Adrenal gland (tissue), 12 donors: ENCODE measurements around the gene UVRAG. TPM values are rescaled to one million over a fixed set of nuclear protein-coding genes. Genes with fewer than 3 reads are reported as not detected.

Experiments
- DNase-seq, 7 donors: peaks; one replicate each; pipeline ENCODE4 v3.0.0-alpha.2; 2019 to 2020
- H3K27ac ChIP-seq, 5 donors: fragments of 200-600 bp; sonication (generic) in 4 of 5; 1 replicate in 3 of 5; 2 replicates in 2 of 5; pipeline versions ENCODE4 v1.5.1 to v1.8.0; 2016 to 2020; ENCODE audit warnings: mild to moderate bottlenecking in 1 of 5
- H3K27me3 ChIP-seq: fragments of 200-600 bp; 2 replicates; pipeline ENCODE4 v1.8.0; 2021
- H3K36me3 ChIP-seq, 2 donors: fragments of 200-600 bp; replicated peaks in 1 of 2; 1 replicate in 1 of 2; 2 replicates in 1 of 2; pipeline versions ENCODE4 v1.5.1 to v1.8.0; 2018 to 2022
- H3K4me1 ChIP-seq, 2 donors: fragments of 200-600 bp; replicated peaks in 1 of 2; 1 replicate in 1 of 2; 2 replicates in 1 of 2; pipeline versions ENCODE4 v1.5.1 to v1.8.0; 2018 to 2021
- H3K4me3 ChIP-seq, 4 donors: fragments of 200-600 bp; sonication (generic) in 3 of 4; one replicate each; pipeline ENCODE4 v1.5.1; 2016 to 2018
- H3K9me3 ChIP-seq, 3 donors: fragments of 200-600 bp; sonication (generic) in 1 of 3; replicated peaks in 1 of 3; 1 replicate in 2 of 3; 2 replicates in 1 of 3; pipeline versions ENCODE4 v1.5.1 to v1.8.0; 2016 to 2021
- POLR2A ChIP-seq, 2 donors: fragments of 450-650 bp; IDR thresholded peaks; one replicate each; pipeline ENCODE4 v1.6.1; 2017; ENCODE audit warnings: antibody characterized with exemption in 2 of 2, mild to moderate bottlenecking in 2 of 2, moderate library complexity in 1 of 2
- WGBS, 4 donors: extraction: QIAGEN DNeasy Blood & Tissue Kit in 2 of 4; methylation state at CpG; one replicate each; pipeline versions ENCODE4 v1.1.5 to v1.1.7; 2013 to 2017; 5-methylcytosine and 5-hydroxymethylcytosine counted together
- intact Hi-C, 2 donors: fragments of 100-400 bp; cut with DNase I; formaldehyde crosslinking; loops; one replicate each; pipeline versions ENCODE4 v1.14.1 to v1.15.0; 2022 to 2023
- polyA plus RNA-seq, 3 donors: library from polyadenylated mRNA; stranded (reverse); fragments of 200-250 nt in 2 of 3; fragments of 350-450 nt in 1 of 3; fragmentation: Illumina TruSeq in 1 of 3; extraction: RNeasy Lipid Tissue Mini Kit (QIAGEN cat#74804) in 1 of 3; gene quantifications; one replicate each; pipeline ENCODE4 v1.2.3, GENCODE V29; 2013 to 2014
- total RNA-seq, 9 donors: library from RNA; depleted of rRNA in 4 of 9; stranded (reverse); fragments of >200 nt in 4 of 9; fragments of 120-200 nt in 1 of 9; fragmentation: NEBNext Ultra II Directional in 1 of 9; extraction: Animal tissue kit (Norgen Biotek cat#: 25700) in 1 of 9; gene quantifications; one replicate each; pipeline versions ENCODE4 v1.1.0 to v1.2.4, GENCODE V29; 2013 to 2023
- TF ChIP-seq, protein P1 (sequence below), 6 experiments: fragments of 450-650 bp in 4 of 6; fragments of 200-600 bp in 2 of 6; sonication (generic) in 1 of 6; IDR thresholded peaks; 1 replicate in 5 of 6; 2 replicates in 1 of 6; pipeline versions ENCODE4 v1.5.1 to v1.8.0; 2016 to 2021; ENCODE audit warnings: antibody characterized with exemption in 6 of 6, mild to moderate bottlenecking in 2 of 6, moderate library complexity in 1 of 6
- donor health status: healthy with polysubstance abuse.
- donor health status: Bipolar disorder and iron deficiency.
- donor health status: DM: yes; HTN: yes; CAD: no.
- donor health status: DM: no; HTN: no; CAD: no.
- donor health status: DM: no; HTN: no; CAD: no.
- donor health status: DM: yes; HTN: yes; CAD: no.

The UVRAG gene
- total and polyA plus RNA-seq, 12 donors = 10.9 to 61.4 (median 28.5) TPM

DNA sequence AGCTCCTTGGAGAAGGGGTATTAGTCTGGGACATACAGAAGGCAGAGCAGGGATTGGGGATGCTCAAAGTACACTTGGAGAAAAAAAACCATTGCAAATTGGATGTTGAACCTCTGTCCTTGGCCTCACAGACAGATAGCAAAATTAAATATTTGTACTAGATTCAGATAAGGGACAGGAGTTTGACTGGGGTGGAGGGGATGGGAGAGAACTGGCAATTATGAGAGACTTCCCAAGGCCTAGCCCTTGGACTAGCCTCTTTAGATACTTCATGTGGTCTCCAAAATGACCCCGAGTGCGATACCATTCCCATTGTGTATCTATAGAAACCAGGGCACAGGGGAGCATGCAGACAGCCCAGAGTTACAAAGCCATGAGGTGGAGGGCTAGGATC lies 30.9 kb upstream of the UVRAG start:
- WGBS, 4 donors = 76 to 98% (median 92%) methylated on average over 2 of the region's 2 CpGs
- no peaks in the 10 kb centered on the region for H3K9me3 ChIP-seq
- TF ChIP-seq, protein P1, sequence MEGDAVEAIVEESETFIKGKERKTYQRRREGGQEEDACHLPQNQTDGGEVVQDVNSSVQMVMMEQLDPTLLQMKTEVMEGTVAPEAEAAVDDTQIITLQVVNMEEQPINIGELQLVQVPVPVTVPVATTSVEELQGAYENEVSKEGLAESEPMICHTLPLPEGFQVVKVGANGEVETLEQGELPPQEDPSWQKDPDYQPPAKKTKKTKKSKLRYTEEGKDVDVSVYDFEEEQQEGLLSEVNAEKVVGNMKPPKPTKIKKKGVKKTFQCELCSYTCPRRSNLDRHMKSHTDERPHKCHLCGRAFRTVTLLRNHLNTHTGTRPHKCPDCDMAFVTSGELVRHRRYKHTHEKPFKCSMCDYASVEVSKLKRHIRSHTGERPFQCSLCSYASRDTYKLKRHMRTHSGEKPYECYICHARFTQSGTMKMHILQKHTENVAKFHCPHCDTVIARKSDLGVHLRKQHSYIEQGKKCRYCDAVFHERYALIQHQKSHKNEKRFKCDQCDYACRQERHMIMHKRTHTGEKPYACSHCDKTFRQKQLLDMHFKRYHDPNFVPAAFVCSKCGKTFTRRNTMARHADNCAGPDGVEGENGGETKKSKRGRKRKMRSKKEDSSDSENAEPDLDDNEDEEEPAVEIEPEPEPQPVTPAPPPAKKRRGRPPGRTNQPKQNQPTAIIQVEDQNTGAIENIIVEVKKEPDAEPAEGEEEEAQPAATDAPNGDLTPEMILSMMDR (IDR thresholded peaks at IDR 0.05) = no peak
- TF ChIP-seq POLR2A (IDR thresholded peaks at IDR 0.05) = no peak

GRCh38 chr11:75784506-75784905 lies 30.5 kb upstream of the UVRAG start:
- Histone ChIP-seq H3K4me1 (no peaks in the 10 kb centered on the region), H3K9me3 (no peaks in the 10 kb centered on the region), H3K36me3 (no peaks in the 10 kb centered on the region), H3K27ac (no peak overlapping the region), H3K4me3 (no peak overlapping the region), H3K27me3 (no peaks in the 10 kb centered on the region)
- TF ChIP-seq POLR2A (IDR thresholded peaks at IDR 0.05) = no peak
- TF ChIP-seq, protein P1 (IDR thresholded peaks at IDR 0.05) = no peak
- intact Hi-C loops = no loop called here
- WGBS, 4 donors = 91 to 95% (median 93%) methylated on average over 1 of the region's 1 CpG
- DNase-seq = no peak

More for the DNA sequence above, 30.9 kb upstream of the UVRAG start:
- no peaks in the 10 kb centered on the region for H3K36me3 ChIP-seq
- H3K27me3 ChIP-seq = no peaks in the 10 kb centered on the region
- no peak overlapping the region for H3K4me3 ChIP-seq
- DNase-seq = no peak
- no peak overlapping the region for H3K27ac ChIP-seq
- intact Hi-C loops = no loop called here
- no peaks in the 10 kb centered on the region for H3K4me1 ChIP-seq

DNA sequence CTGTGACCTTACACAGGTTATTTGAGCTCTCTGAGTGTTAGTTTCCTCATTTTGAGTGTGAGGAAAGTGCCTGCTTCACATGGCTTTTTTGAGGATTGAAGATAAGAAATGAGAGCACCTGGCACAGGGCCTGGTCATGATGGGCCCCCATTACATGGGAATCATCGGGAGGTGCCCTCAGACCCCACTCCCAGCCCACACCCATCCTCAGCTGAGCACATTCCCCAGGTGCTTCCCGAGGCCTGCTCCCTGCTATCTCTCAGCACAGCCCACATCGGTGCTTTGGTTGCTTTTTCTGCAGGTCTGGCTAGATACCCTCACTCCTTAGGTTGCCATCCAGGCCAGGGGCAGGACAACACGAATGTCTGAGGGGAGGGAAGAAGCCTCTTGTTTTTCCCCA lies 29.8 kb upstream of the UVRAG start:
- TF ChIP-seq, protein P1 (IDR thresholded peaks at IDR 0.05) = no peak
- TF ChIP-seq POLR2A (IDR thresholded peaks at IDR 0.05) = no peak
- intact Hi-C loops = no loop called here
- H3K9me3 ChIP-seq = no peaks in the 10 kb centered on the region
- no peak for DNase-seq
- H3K4me1 ChIP-seq = no peaks in the 10 kb centered on the region
- H3K36me3 ChIP-seq = no peaks in the 10 kb centered on the region
- H3K27ac ChIP-seq = no peak overlapping the region
- no peaks in the 10 kb centered on the region for H3K27me3 ChIP-seq
- no peak overlapping the region for H3K4me3 ChIP-seq
- 80 to 100% (median 91%) methylated on average over 1 to 4 of the region's 4 CpGs for WGBS, 4 donors

DNA sequence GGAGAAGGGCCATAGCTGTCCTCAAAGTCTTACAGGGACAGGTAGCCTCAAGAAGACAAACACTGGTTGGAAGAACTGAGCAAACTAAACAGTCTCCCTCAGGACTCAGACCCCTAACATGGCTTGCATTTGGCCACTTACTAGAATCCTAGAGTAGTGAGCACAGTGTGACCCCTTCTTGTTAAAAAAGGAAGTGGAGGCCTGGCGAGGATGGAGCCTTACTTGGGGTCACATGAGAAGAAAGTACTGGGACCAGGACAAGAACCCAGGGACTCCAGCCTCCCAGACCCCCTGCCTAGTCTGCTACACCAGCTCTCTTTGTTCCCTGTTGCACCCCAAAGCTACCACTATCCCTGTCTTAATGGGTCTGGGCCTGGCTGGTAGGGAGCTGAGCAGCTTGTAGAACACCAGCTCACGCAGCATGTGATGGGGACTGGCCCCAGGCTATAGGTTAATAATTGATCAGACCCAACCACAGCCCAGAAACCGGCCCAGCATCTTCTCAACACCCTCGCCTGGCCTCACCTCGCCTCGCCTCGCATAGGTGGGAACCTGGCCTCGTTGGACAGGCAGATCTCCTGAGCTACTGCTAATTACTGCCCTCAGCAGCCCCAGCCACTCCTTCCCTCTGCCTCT lies 28.8 kb upstream of the UVRAG start:
- intact Hi-C loops = no loop called here
- no peaks in the 10 kb centered on the region for H3K4me1 ChIP-seq

More for the DNA sequence above, 28.8 kb upstream of the UVRAG start:
- 90 to 95% (median 92%) methylated on average over 7 to 8 of the region's 8 CpGs for WGBS, 4 donors
- Histone ChIP-seq H3K4me3 (no peak overlapping the region), H3K36me3 (no peaks in the 10 kb centered on the region), H3K27ac (no peak overlapping the region), H3K9me3 (no peaks in the 10 kb centered on the region), H3K27me3 (no peaks in the 10 kb centered on the region)
- TF ChIP-seq, protein P1 (IDR thresholded peaks at IDR 0.05) = no peak
- TF ChIP-seq POLR2A (IDR thresholded peaks at IDR 0.05) = no peak
- DNase-seq = no peak
